Gastroesophageal sphincter (tissue), 4 donors: ENCODE data around the gene PXDN. TPM values are rescaled to one million over a fixed set of nuclear protein-coding genes. Genes with fewer than 3 reads are reported as not detected.
"Not testable (repeated sequence)": the region's sequence is repeated elsewhere in the genome, so short reads cannot be mapped to it uniquely, and the experiment has no call there.

ENCODE experiments used
- ATAC-seq: fragments of 150-250 bp; one replicate; pipeline ENCODE4 v1.9.1; 2016; ENCODE audit warnings: mild to moderate bottlenecking, moderate library complexity
- H3K27ac ChIP-seq, 4 donors: fragments of 200-600 bp; sonication (generic) in 3 of 4; 1 replicate in 3 of 4; 2 replicates in 1 of 4; pipeline ENCODE4 v1.5.1; 2016 to 2019
- H3K27me3 ChIP-seq: fragments of 200-600 bp; sonication (generic); one replicate; pipeline ENCODE4 v1.5.1; 2019
- H3K36me3 ChIP-seq, 2 donors: fragments of 200-600 bp; sonication (generic); one replicate each; pipeline ENCODE4 v1.5.1; 2019; ENCODE audit warnings: control low read depth in 1 of 2
- H3K4me1 ChIP-seq, 3 donors: fragments of 200-600 bp; sonication (generic); 1 replicate in 2 of 3; 2 replicates in 1 of 3; pipeline ENCODE4 v1.5.1; 2016 to 2019; ENCODE audit warnings: control low read depth in 2 of 3
- H3K4me3 ChIP-seq, 2 donors: fragments of 200-600 bp; sonication (generic); one replicate each; pipeline ENCODE4 v1.5.1; 2019; ENCODE audit warnings: mild to moderate bottlenecking in 1 of 2, moderate library complexity in 1 of 2
- H3K9me3 ChIP-seq, 3 donors: fragments of 200-600 bp; sonication (generic); one replicate each; pipeline ENCODE4 v1.5.1; 2017 to 2019; ENCODE audit warnings: control low read depth in 2 of 3
- CTCF ChIP-seq, 4 experiments: fragments of 200-600 bp in 2 of 4; fragments of 450-650 bp in 2 of 4; sonication (generic) in 1 of 4; IDR thresholded peaks; one replicate each; pipeline ENCODE4 v1.5.1; 2017 to 2019; ENCODE audit warnings: antibody characterized with exemption in 4 of 4, mild to moderate bottlenecking in 2 of 4, moderate library complexity in 2 of 4
- EP300 ChIP-seq: sonication (generic); formaldehyde crosslinking; IDR thresholded peaks from one replicate; pipeline ENCODE4 v1.6.1; 2017; ENCODE audit warnings: antibody characterized with exemption, mild to moderate bottlenecking
- POLR2A ChIP-seq, 2 donors: fragments of 450-650 bp; IDR thresholded peaks; one replicate each; pipeline ENCODE4 v1.6.1; 2017; ENCODE audit warnings: antibody characterized with exemption in 2 of 2, mild to moderate bottlenecking in 2 of 2, moderate library complexity in 1 of 2
- POLR2AphosphoS5 ChIP-seq: sonication (generic); formaldehyde crosslinking; IDR thresholded peaks from one replicate; pipeline ENCODE4 v1.6.1; 2017; ENCODE audit warnings: antibody characterized with exemption
- WGBS, 2 donors: methylation state at CpG; one replicate each; pipeline ENCODE4 v1.1.5; 2018; ENCODE audit warnings: low coverage in 1 of 2; 5-methylcytosine and 5-hydroxymethylcytosine counted together
- total RNA-seq, 4 donors: library from RNA; depleted of rRNA; stranded (reverse); fragments of >200 nt; gene quantifications; one replicate each; pipeline ENCODE4 v1.1.0, GENCODE V29; 2016

Gene PXDN
- total RNA-seq, 4 donors from 2014 or later, result 19.9 to 95.9 (median 60.9) TPM

- Histone ChIP-seq H3K36me3 (no peaks in the 10 kb centered on the region), H3K27ac (no peak overlapping the region), H3K4me1 (peaks cover 0 to 11% (median 0%) of the 10 kb centered on the region in 3 donors), H3K4me3 (no peak overlapping the region), H3K27me3 (peaks cover 6% of the 10 kb centered on the region), H3K9me3 (no peaks in the 10 kb centered on the region)
- 75% methylated on average over 4 of the region's 11 CpGs; no CpG with 5 or more reads in 1 of the 2 donors for WGBS, 2 donors
- TF ChIP-seq POLR2AphosphoS5, result no peak
- TF ChIP-seq POLR2A (IDR thresholded peaks at IDR 0.05), result no peak
- no peak for TF ChIP-seq EP300
- TF ChIP-seq CTCF (IDR thresholded peaks at IDR 0.05), result no peak
- no peak for ATAC-seq
Measured at GRCh38 chr2:1622521-1623200, 121.7 kb downstream of the PXDN start.

- not testable (repeated sequence) for H3K4me3 ChIP-seq, H3K36me3 ChIP-seq, H3K27me3 ChIP-seq, ATAC-seq, H3K9me3 ChIP-seq, H3K27ac ChIP-seq
- peaks cover 0 to 11% (median 0%) of the 10 kb centered on the region in 3 donors for H3K4me1 ChIP-seq
- 52 to 83% methylated on average over 1 to 2 of the region's 3 CpGs for WGBS, 2 donors
Measured at GRCh38 chr2:1621976-1622375, 122.3 kb downstream of the PXDN start.

DNA sequence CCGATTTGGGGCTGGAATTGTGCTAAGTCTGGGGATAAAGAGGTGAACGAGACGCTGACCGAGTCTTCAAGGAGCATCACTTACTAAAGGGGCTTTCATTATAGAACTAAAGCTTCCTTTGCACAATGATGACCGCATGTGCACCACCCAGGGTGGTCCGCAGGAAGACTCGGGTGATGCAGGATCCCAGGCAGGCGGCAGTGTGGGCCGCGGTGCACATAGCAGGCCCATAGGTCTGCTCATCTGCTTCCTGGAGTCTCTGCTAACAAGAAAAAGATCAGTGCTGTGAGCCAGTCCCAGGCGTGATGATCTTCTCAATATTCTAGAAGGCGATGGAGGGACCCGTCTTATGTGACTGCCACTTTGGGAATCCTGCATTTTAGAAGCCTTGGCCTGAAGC is 122.8 kb downstream of the PXDN start:
- Histone ChIP-seq H3K27me3 (peaks cover 6% of the 10 kb centered on the region), H3K27ac (no peak overlapping the region), H3K4me1 (peaks cover 0 to 11% (median 0%) of the 10 kb centered on the region in 3 donors), H3K36me3 (no peaks in the 10 kb centered on the region), H3K4me3 (no peak overlapping the region), H3K9me3 (no peaks in the 10 kb centered on the region)
- TF ChIP-seq POLR2AphosphoS5, result no peak
- TF ChIP-seq CTCF (IDR thresholded peaks at IDR 0.05), result no peak
- no peak for TF ChIP-seq POLR2A (IDR thresholded peaks at IDR 0.05)
- no peak for TF ChIP-seq EP300
- WGBS, 2 donors, result 100% methylated on average over 3 of the region's 13 CpGs
- no peak for ATAC-seq

DNA sequence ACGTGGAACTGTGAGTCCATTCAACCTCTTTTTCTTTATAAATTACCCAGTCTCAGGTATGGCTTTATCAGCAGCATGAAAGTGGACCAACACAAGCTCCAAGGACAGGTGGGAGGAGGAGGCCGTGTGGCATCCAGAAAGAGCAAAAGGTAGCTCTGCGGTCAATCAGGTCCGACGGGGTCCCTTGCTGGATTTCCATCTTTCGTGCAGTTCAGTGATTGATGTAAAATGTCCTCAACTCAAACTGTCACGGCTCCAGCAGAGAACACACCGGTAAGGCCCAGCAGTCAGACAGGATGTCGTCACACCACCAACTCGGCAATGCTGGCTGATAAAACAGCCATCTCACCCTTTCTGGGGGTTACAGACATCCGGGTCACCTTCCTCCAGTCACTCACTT is 123.3 kb downstream of the PXDN start:
- H3K9me3 ChIP-seq, result no peaks in the 10 kb centered on the region
- no peak for ATAC-seq
- TF ChIP-seq CTCF (IDR thresholded peaks at IDR 0.05) (no peak), POLR2A (IDR thresholded peaks at IDR 0.05) (no peak), EP300 (no peak), POLR2AphosphoS5 (no peak)
- no peaks in the 10 kb centered on the region for H3K36me3 ChIP-seq
- 87% methylated on average over 8 of the region's 11 CpGs; no CpG with 5 or more reads in 1 of the 2 donors for WGBS, 2 donors
- H3K27ac ChIP-seq, result no peak overlapping the region
- peaks cover 6% of the 10 kb centered on the region for H3K27me3 ChIP-seq
- H3K4me1 ChIP-seq, result peaks cover 0 to 9% (median 0%) of the 10 kb centered on the region in 3 donors
- H3K4me3 ChIP-seq, result no peak overlapping the region

- H3K9me3 ChIP-seq, result no peaks in the 10 kb centered on the region
- no peak for ATAC-seq
- no peaks in the 10 kb centered on the region for H3K4me1 ChIP-seq
- no peak overlapping the region for H3K27ac ChIP-seq
- H3K4me3 ChIP-seq, result no peak overlapping the region
- TF ChIP-seq EP300 (no peak), POLR2A (IDR thresholded peaks at IDR 0.05) (no peak), POLR2AphosphoS5 (no peak), CTCF (IDR thresholded peaks at IDR 0.05) (no peak)
- H3K27me3 ChIP-seq, result peaks cover 6% of the 10 kb centered on the region
- H3K36me3 ChIP-seq, result no peaks in the 10 kb centered on the region
- 72 to 100% methylated on average over 3 to 6 of the region's 11 CpGs for WGBS, 2 donors
Measured at GRCh38 chr2:1620081-1620480, 124.2 kb downstream of the PXDN start.
